Measurements from ENCODE around the gene NSMCE4A.
"Not testable (repeated sequence)": the region's sequence is repeated elsewhere in the genome, so short reads cannot be mapped to it uniquely, and the experiment has no call there.

The NSMCE4A gene

DNA sequence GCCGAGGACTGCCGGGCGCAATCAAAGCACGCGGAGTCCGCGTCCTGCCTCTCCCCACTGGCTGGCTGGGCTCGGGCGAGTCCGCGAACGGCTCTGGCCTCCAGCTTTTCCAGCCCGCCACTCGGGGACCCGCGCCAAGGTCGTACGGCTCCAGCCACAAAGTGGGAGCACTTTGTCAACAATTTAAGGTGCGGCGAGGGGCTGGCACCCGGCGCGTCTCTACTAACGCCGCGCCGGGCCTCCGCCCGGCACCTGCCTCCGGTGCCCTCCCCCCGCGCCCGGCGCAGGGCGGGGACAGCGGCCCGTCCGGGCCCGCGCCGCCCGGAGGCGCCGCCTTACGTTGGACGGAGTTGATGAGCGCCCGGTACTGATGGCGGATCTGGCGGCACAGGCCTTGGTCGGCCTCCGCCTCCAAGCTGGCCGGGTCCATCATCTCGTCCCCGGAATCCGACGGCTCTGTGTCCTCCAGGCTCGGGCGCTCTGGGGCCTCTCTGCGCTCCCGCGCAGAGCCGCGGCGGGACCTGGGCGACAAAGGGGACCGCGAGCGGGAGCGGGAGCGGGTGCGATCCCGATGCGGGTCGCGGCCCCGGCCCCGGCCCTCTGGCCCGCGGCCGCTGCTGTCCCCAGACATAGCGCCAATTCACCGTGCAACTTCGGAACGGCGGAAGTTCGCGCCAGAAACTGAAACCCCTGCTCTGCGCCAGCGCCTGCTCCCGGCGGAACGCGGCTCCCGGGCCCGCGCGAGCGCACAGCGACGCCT lies at the start of gene NSMCE4A:
Gene NSMCE4A, minus strand, starts transcription at position 683 of the 760 bp plus-strand sequence. Its CDS starts 52 bp downstream, at position 631.
- FAIRE-seq: no peak

DNA sequence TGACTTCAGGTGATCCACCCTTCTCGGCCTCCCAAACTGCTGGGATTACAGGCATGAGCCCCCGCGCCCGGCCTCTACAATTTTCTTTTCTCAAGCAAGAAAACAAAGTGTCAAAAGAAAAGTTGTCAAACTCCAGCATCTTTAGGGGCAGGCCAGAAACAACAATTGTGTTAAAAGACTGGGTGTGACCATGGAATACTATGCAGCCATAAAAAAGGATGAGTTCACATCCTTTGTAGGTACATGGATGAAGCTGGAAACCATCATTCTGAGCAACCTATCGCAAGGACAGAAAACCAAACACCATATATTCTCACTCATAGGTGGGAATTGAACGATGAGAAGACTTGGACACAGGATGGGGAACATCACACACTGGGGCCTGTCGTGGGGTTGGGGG lies 48.2 kb upstream of the NSMCE4A start:
- not testable (repeated sequence) for FAIRE-seq

DNA sequence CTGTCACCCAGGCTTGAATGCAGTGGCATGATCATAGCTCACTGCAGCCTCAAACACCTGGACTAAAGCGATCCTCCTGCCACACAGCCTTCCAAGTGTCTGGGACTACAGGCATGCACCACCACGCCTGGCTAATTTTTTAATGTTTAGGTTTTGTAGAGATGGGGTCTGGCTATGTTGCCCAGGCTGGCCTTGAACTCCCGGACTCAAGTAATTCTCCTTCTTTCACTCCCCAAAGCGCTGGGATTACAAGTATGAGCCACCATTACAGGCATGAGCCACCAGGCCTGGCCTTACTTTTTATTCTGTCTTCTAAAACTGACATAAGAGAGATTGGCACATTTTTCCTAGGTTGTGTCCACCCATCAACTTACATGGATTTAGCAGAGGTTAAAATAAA lies 47.3 kb upstream of the NSMCE4A start:
- no peak for FAIRE-seq

DNA sequence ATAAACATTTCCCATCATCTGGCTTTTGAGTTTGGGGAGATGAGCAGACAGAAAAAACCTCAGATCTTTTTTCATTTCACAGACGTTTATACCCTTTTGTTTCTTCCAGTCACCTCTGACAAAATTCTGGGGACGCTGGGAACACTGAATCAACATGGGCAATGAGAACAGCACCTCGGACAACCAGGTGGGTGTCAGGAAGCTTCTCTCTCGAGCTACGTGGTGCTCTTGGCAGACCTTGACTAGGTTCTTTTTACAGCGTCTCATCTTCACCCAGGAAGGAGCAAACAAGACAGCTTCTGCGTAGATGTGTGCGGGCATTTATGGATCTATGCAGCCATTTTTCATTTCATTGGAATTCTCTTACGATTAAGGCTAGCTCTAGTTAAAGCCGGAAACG lies 46.8 kb upstream of the NSMCE4A start:
- FAIRE-seq: no peak

GRCh38 chr10:122021379-122021778 lies 46.4 kb upstream of the NSMCE4A start:
- FAIRE-seq: no peak

DNA sequence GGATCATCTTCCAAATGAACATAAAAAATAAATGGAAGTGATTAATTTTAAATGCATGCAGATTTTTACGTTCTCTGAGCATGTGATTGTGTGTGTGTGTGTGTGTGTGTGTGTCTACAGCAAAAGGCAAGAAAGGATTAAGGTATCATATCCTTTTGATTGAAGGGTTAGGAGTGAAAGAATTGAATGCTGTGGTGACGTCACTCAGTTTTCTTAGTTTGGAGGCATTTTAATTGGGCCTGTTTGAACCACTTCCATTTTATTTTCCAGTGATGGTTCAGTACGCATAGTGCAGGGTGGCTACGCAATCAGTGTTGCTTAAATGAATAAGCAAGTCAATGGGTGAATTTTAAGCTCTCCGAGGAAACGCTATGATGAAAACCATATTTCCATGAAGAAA lies 45.2 kb upstream of the NSMCE4A start:
- no peak for FAIRE-seq

DNA sequence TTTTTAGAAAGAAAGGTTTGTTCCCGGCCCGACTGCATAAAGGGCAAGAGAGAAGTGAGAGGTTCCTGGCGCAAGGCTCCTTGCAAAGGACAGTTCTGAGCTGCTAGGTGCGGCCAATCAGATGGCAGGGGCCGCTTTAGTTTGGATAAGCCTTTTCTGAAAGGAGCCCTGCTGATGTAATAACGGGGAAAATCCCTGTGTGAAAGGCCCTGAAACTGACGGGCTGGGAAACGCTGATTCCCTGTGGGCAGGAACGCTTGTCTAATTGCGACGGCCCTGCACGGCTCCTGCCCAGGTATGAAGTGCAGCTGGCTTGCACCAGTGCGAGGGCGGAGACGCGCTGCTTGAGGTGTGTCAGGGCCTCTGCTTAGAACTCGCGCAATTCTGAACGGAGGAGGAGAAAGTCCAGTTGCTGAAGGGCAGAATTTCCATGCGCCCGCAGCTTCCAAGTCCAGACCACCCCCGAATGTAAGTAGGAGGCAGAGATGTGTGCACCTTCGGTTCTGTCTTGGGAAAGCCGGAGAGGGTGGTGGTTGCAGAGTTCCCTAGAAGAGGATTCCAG lies 44.5 kb upstream of the NSMCE4A start:
- no peak for FAIRE-seq

- FAIRE-seq: no peak
Measured at GRCh38 chr10:122018951-122019413, 44.0 kb upstream of the NSMCE4A start.

DNA sequence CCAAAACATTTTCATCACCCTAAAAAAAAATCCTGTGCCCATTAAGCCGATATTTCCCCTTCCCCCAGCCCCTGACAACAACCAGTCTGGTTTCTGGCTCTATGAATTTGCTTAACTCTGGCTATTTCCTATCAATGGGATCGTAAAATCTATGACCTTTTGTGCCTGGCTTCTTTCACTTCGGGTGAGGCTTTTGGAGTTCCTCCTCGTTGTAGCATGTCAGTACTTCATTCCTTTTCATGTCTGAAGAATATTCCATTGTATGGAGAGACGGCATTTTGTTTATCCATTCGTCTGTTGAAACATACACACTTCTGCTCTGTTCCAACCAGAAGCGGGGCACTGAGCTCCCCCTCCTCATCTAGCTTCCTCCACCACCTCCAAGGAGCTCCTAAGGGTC lies 43.5 kb upstream of the NSMCE4A start:
- no peak for FAIRE-seq

DNA sequence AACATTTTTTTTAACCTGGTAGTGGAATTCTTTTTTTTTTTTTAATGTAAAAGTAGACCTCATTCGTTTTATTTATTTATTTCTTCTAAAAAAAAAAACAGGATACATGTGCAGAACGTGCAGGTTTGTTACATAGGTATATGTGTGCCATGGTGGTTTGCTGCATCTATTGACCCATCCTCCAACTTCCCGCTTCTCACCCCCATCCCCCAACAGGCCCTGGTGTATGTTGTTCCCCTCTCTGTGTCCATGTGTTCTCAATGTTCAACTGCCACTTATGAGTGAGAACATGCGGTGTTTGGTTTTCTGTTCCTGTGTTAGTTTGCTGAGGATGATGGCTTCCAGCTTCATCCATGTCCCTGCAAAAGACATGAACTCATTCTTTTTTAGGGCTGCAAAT lies 42.9 kb upstream of the NSMCE4A start:
- FAIRE-seq: not testable (repeated sequence)

DNA sequence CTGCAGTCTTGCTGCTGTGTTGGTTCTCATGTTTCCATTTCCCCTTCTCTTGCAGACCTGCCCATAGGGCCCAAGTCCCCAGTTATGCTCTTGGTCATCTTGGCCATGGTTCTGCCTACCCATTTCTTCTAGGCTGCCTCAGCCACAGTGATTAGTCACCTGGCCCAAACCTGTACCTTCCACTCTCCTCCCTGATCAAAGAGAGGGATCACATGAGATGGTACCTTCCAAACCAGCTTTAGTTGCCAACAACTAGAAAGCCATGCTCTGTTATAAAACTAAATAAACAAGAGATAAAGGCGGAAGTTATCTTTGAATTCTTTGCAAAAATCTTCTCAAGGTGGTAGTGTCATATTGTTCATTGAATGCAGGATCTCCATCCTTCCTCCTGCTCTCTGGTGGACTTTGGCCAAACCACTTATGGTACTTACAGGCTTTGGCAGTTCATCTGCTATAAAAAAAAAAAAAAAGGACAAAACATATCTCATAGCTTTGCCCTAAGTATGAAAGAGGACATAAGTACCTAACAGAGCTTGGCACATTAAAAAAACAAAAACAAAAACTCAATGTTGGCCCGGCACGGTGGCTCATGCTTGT lies 39.7 kb upstream of the NSMCE4A start:
- no peak for FAIRE-seq

GRCh38 chr10:122013311-122013780 lies 38.3 kb upstream of the NSMCE4A start:
- FAIRE-seq: no peak

DNA sequence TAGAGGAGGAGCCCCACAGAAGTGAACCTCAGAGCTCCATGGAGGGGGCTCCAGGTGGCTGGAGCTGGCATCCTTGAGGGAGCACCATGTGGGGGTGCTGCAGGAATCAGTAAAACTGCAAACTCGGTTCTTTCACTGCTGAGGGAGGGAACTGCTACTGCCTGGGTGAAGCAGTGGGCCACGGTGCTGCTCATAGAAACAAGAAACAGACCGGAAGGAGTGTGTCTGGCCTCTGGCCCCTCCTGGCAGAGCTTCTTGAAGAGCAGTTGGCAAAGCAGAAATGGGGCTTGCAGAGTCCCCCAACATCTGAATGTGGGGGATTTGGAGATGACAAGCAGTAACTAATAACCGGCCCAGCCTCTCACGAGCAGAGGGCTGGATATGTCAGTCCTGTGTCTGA lies 37.7 kb upstream of the NSMCE4A start:
- FAIRE-seq: no peak

- FAIRE-seq: no peak
Measured at GRCh38 chr10:122010405-122011050, 35.5 kb upstream of the NSMCE4A start.

DNA sequence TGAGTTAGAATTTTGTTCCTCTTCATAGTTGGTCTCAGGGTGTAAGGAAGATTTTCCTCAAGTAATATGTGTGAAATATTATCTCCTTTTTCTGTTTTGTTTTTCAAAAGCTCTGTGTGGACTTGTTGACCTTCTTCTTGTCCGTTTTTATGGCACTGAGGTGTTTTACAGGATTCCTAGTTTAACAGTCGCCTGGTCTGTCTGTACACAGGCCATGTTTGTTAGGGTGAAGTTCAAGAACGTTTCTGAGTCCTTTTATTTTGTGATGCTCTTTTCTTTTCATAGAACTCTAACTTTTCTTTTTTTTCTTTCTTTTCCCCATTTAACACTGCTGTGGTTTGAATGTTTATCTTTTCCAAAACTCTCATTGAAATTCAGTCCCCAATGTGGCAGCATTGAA lies 32.4 kb upstream of the NSMCE4A start:
- no peak for FAIRE-seq

DNA sequence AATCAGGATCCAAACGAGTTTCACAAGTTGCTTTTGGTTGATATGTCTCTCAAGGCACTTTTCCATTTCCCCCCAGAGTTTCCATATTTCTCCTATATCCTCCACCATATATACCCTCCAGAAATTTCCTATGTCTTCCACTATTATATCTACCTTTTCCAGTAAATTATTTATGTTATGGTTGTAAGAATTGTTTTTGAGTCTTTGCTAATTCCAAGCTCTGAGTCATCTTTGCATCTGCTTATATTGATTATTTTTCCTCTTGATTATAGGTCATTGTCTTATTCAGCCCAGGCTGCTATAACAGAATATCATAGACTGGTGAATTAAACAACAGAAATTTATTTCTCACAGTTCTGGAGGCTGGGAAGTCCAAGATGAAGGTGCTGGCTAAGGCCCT lies 26.7 kb upstream of the NSMCE4A start:
- no peak for FAIRE-seq

GRCh38 chr10:121999301-121999700 lies 24.3 kb upstream of the NSMCE4A start:
- no peak for FAIRE-seq

- no peak for FAIRE-seq
Measured at GRCh38 chr10:121998462-121998861, 23.4 kb upstream of the NSMCE4A start.

GRCh38 chr10:121994429-121994941 lies 19.5 kb upstream of the NSMCE4A start:
- FAIRE-seq: no peak

GRCh38 chr10:121991727-121992126 lies 16.7 kb upstream of the NSMCE4A start:
- not testable (repeated sequence) for FAIRE-seq

- FAIRE-seq: no peak
Measured at GRCh38 chr10:121990015-121990677, 15.1 kb upstream of the NSMCE4A start.

Measured in endometrium (tissue), 2 donors.